ENCODE measurements around the gene FAM107B. TPM values are rescaled to one million over a fixed set of nuclear protein-coding genes. Genes with fewer than 3 reads are reported as not detected.

FAM107B gene
- total RNA-seq, 1 experiment from 2014 or later, result 61.6 TPM

DNA sequence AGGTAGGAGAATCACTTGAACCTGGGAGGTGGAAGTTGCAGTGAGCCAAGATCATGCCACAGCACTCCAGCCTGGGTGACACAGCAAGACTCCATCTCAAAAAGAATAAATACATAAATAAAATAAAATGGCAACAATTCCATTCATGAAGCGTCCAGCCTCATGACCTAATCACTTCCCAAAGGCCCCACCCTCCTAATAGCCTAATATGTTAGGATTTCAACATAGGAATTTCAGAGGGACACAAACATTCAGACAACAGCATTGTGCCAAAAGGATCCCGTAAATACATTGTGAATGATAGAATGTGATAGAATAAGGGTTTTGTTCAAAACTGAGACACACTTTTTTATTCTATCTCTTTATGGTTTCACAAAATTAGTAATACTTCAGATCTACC is 90.3 kb downstream of the FAM107B start:
- BruUV-seq (replicated peaks), result no TSS peak
- H3K4me3 ChIP-seq (ENCODE audit: low read depth, low read length, poor library complexity, severe bottlenecking), result no peak overlapping the region
- no peaks in the 10 kb centered on the region for H3K36me3 ChIP-seq (ENCODE audit: insufficient read depth, low read length, poor library complexity, severe bottlenecking)
- no peaks in the 10 kb centered on the region for H3K9me3 ChIP-seq (ENCODE audit: low read depth, low read length, poor library complexity, severe bottlenecking)
- ChIA-PET CTCF (no interaction called here), POLR2A (ENCODE audit: low non-redundant PET) (no interaction called here)
- intact Hi-C loops (cut with micrococcal nuclease; ENCODE audit: unreplicated experiment), result no loop called here
- no peaks in the 10 kb centered on the region for H3K27me3 ChIP-seq (replicated peaks; ENCODE audit: insufficient read depth, low read depth, low read length, poor library complexity)
- DNase-seq (ENCODE audit: low spot score), result no peak
- H3K27ac ChIP-seq (ENCODE audit: low read depth, low read length, poor library complexity, severe bottlenecking), result no peak overlapping the region
- TF ChIP-seq CTCF (conservative IDR thresholded peaks at IDR 0.05; ENCODE audit: low read depth, low read length) (no peak), EZH2 (IDR thresholded peaks at IDR 0.05; ENCODE audit: borderline replicate concordance, low read depth, low read length, poor library complexity, severe bottlenecking) (no peak)
- H3K4me1 ChIP-seq (ENCODE audit: insufficient read depth, low read length, poor library complexity, severe bottlenecking), result peaks cover 6% of the 10 kb centered on the region

DNA sequence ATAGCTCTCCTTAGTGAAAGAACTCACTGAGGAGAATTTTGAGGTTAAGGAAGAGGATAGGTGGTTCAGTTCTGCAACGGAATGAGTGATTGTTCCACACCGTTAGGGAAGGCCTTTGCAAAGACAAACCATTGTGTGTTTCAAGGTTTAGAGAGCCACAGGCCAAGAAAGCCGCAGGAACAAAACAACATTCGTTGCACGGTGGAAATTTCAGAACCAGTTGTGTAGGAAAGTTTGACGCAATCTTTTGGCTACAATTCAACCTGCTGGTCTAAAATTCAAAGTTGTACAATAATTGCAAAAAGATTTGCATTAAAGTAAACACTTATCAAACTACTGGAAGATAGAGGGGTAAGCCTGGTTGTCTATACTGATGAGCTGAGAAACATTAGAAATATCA is 91.4 kb downstream of the FAM107B start:
- TF ChIP-seq CTCF (conservative IDR thresholded peaks at IDR 0.05; ENCODE audit: low read depth, low read length) (no peak), EZH2 (IDR thresholded peaks at IDR 0.05; ENCODE audit: borderline replicate concordance, low read depth, low read length, poor library complexity, severe bottlenecking) (no peak)
- Histone ChIP-seq H3K4me3 (ENCODE audit: low read depth, low read length, poor library complexity, severe bottlenecking) (no peak overlapping the region), H3K27ac (ENCODE audit: low read depth, low read length, poor library complexity, severe bottlenecking) (no peak overlapping the region), H3K9me3 (ENCODE audit: low read depth, low read length, poor library complexity, severe bottlenecking) (no peaks in the 10 kb centered on the region), H3K4me1 (ENCODE audit: insufficient read depth, low read length, poor library complexity, severe bottlenecking) (peaks cover under 1% of the 10 kb centered on the region), H3K27me3 (replicated peaks; ENCODE audit: insufficient read depth, low read depth, low read length, poor library complexity) (no peaks in the 10 kb centered on the region), H3K36me3 (ENCODE audit: insufficient read depth, low read length, poor library complexity, severe bottlenecking) (no peaks in the 10 kb centered on the region)
- intact Hi-C loops (cut with micrococcal nuclease; ENCODE audit: unreplicated experiment), result no loop called here
- CTCF ChIA-PET, result no interaction called here
- BruUV-seq (replicated peaks), result no TSS peak
- DNase-seq (ENCODE audit: low spot score), result no peak
- POLR2A ChIA-PET (ENCODE audit: low non-redundant PET), result no interaction called here

DNA sequence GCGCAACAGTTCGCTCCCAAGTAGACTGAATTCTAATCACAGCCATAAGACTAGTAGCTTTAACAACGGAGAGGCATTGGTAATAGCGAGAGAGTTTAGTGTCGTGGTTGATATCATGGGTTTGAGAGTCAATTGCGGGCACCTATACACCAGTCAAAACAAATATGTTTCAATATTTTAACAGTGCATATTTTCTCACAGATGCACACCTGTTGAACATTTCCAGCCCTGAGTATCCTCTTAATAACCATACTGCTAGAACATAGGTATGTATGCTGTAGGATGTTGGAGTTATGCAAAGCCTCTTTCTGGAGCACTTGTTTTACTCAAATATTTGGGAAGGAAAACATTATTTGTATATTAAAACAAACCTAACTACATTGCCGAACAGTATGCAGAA is 92.9 kb downstream of the FAM107B start:
- DNase-seq (ENCODE audit: low spot score), result no peak
- POLR2A ChIA-PET (ENCODE audit: low non-redundant PET), result no interaction called here
- TF ChIP-seq EZH2 (IDR thresholded peaks at IDR 0.05; ENCODE audit: borderline replicate concordance, low read depth, low read length, poor library complexity, severe bottlenecking), result no peak
- TF ChIP-seq CTCF (conservative IDR thresholded peaks at IDR 0.05; ENCODE audit: low read depth, low read length), result no peak
- BruUV-seq (replicated peaks), result no TSS peak
- no peaks in the 10 kb centered on the region for H3K4me1 ChIP-seq (ENCODE audit: insufficient read depth, low read length, poor library complexity, severe bottlenecking)
- H3K4me3 ChIP-seq (ENCODE audit: low read depth, low read length, poor library complexity, severe bottlenecking), result no peak overlapping the region
- no peaks in the 10 kb centered on the region for H3K9me3 ChIP-seq (ENCODE audit: low read depth, low read length, poor library complexity, severe bottlenecking)
- H3K36me3 ChIP-seq (ENCODE audit: insufficient read depth, low read length, poor library complexity, severe bottlenecking), result no peaks in the 10 kb centered on the region
- intact Hi-C loops (cut with micrococcal nuclease; ENCODE audit: unreplicated experiment), result no loop called here
- no peaks in the 10 kb centered on the region for H3K27me3 ChIP-seq (replicated peaks; ENCODE audit: insufficient read depth, low read depth, low read length, poor library complexity)
- CTCF ChIA-PET, result no interaction called here
- no peak overlapping the region for H3K27ac ChIP-seq (ENCODE audit: low read depth, low read length, poor library complexity, severe bottlenecking)
